Right lobe of liver (tissue), 6 donors: ENCODE data around the gene ADAMTS14. TPM values are rescaled to one million over a fixed set of nuclear protein-coding genes. Genes with fewer than 3 reads are reported as not detected.

ENCODE experiments used
- ATAC-seq, 4 donors: fragments of 200-7000 bp; cut with Tn5 transposase; one replicate each; pipeline ENCODE4 v1.9.1; 2020; ENCODE audit warnings: mild to moderate bottlenecking in 4 of 4, moderate library complexity in 4 of 4
- DNase-seq, 3 donors: peaks; one replicate each; pipeline ENCODE4 v3.0.0-alpha.2; 2020
- H3K27ac ChIP-seq, 3 donors: fragments of 200-600 bp; one replicate each; pipeline ENCODE4 v1.8.0; 2022
- H3K27me3 ChIP-seq, 2 donors: fragments of 200-600 bp; one replicate each; pipeline ENCODE4 v1.8.0; 2022
- H3K36me3 ChIP-seq, 4 donors: fragments of 200-600 bp; sonication (generic) in 1 of 4; one replicate each; pipeline versions ENCODE4 v1.5.1 to v1.8.0; 2017 to 2022; ENCODE audit warnings: control low read depth in 1 of 4
- H3K4me1 ChIP-seq, 4 donors: fragments of 200-600 bp; sonication (generic) in 1 of 4; one replicate each; pipeline versions ENCODE4 v1.5.1 to v1.8.0; 2017 to 2022; ENCODE audit warnings: control low read depth in 1 of 4
- H3K4me3 ChIP-seq, 3 donors: fragments of 200-600 bp; one replicate each; pipeline ENCODE4 v1.8.0; 2022
- H3K9me3 ChIP-seq, 4 donors: fragments of 200-600 bp; sonication (generic) in 1 of 4; one replicate each; pipeline versions ENCODE4 v1.5.1 to v1.8.0; 2017 to 2022; ENCODE audit warnings: control low read depth in 1 of 4
- POLR2A ChIP-seq: fragments of 450-650 bp; IDR thresholded peaks from one replicate; pipeline ENCODE4 v1.6.1; 2017; ENCODE audit warnings: antibody characterized with exemption, mild to moderate bottlenecking
- WGBS: methylation state at CpG from one replicate; pipeline ENCODE4 v1.1.6; 2018; ENCODE audit warnings: low coverage, low lambda C conversion rate; ENCODE audit not compliant: insufficient coverage; ENCODE audit errors: missing lambda C conversion rate; 5-methylcytosine and 5-hydroxymethylcytosine counted together
- intact Hi-C, 2 donors: fragments of 100-400 bp; cut with DNase I; formaldehyde crosslinking; loops; one replicate each; pipeline versions ENCODE4 v1.11.2 to v1.14.1; 2022
- small RNA-seq, 2 experiments: library from RNA; depleted of rRNA; stranded (forward); fragments of <200 nt; gene quantifications; one replicate each; pipeline ENCODE3, GENCODE V24; 2016
- total RNA-seq, 6 experiments: library from RNA; depleted of rRNA in 2 of 6; stranded (reverse); fragments of >200 nt in 2 of 6; fragmentation: NEBNext Ultra II Directional in 3 of 6; extraction: Animal tissue kit (Norgen Biotek cat#: 25700) in 3 of 6; gene quantifications; one replicate each; pipeline versions ENCODE4 v1.1.0 to v1.2.4, GENCODE V29; 2016 to 2023
- TF ChIP-seq, protein P1 (sequence below), 4 donors: fragments of 200-600 bp in 3 of 4; fragments of 450-650 bp in 1 of 4; IDR thresholded peaks; one replicate each; pipeline versions ENCODE4 v1.5.1 to v1.8.0; 2016 to 2022; ENCODE audit warnings: antibody characterized with exemption in 4 of 4, mild to moderate bottlenecking in 2 of 4
- donor health status: DM: no; HTN: yes; CAD: no.
- donor health status: DM: no; HTN: no; CAD: no.
- donor health status: DM: no; HTN: no; CAD: no.
- donor health status: DM: no; HTN: yes; CAD: no.
- donor health status: DM: no; HTN: yes; CAD: no.

Gene ADAMTS14
- total RNA-seq, 6 experiments from 2014 or later, result 0.06 to 0.18 (median 0.11) TPM

DNA sequence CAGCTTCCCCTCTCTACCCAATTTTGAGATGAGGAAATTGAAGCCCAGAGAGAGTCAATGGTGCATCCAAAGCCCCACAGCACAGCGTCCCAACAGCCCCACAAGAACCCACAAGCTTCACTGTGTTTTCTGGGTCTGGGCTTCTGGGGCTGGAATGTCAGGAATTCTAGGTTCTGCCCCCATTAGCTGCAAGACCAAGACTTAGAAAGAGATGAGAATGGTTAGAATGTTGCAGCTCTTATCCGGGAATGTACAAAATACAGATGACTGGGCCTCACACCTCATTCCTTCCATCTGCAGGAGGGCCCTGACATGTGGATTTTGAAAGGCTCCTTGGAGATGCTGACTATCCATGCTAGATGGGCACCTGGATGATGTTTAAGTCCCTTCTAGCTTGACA lies 137.4 kb downstream of the ADAMTS14 start:
- ATAC-seq (no peak), DNase-seq (no peak)
- 78% methylated on average over 1 of the region's 2 CpGs for WGBS
- H3K9me3 ChIP-seq, result no peaks in the 10 kb centered on the region
- H3K4me3 ChIP-seq, result no peak overlapping the region
- H3K27ac ChIP-seq, result no peak overlapping the region
- intact Hi-C loops, result loop anchor here (5.0 kb wide), 1 partner anchor 73 kb away; no protein-coding TSS in a partner anchor
- no peaks in the 10 kb centered on the region for H3K36me3 ChIP-seq
- H3K4me1 ChIP-seq, result no peaks in the 10 kb centered on the region
- no peak for TF ChIP-seq POLR2A
- TF ChIP-seq, protein P1, sequence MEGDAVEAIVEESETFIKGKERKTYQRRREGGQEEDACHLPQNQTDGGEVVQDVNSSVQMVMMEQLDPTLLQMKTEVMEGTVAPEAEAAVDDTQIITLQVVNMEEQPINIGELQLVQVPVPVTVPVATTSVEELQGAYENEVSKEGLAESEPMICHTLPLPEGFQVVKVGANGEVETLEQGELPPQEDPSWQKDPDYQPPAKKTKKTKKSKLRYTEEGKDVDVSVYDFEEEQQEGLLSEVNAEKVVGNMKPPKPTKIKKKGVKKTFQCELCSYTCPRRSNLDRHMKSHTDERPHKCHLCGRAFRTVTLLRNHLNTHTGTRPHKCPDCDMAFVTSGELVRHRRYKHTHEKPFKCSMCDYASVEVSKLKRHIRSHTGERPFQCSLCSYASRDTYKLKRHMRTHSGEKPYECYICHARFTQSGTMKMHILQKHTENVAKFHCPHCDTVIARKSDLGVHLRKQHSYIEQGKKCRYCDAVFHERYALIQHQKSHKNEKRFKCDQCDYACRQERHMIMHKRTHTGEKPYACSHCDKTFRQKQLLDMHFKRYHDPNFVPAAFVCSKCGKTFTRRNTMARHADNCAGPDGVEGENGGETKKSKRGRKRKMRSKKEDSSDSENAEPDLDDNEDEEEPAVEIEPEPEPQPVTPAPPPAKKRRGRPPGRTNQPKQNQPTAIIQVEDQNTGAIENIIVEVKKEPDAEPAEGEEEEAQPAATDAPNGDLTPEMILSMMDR (IDR thresholded peaks at IDR 0.05), result no peak
- H3K27me3 ChIP-seq, result no peaks in the 10 kb centered on the region

DNA sequence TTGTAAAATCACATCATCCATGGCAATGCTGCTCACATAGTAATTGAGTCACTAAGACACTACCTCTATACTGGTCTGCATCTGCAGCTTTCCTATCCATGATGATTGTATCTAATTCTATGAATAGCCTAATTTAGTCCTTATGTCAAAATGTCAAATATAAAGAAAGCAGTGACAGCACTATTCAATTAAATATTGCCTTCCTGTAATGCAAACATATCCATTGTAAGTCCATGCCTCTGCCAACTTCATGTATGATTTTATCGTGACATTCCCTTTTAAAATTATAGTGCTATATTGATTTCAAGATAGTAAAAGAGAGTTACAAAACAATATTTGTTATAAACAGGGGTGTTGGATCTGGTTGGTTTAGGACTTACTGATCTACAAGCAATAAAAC lies 138.7 kb downstream of the ADAMTS14 start:
- TF ChIP-seq POLR2A, result no peak
- TF ChIP-seq, protein P1 (IDR thresholded peaks at IDR 0.05), result no peak
- intact Hi-C loops, result loop anchor here (5.0 kb wide), 1 partner anchor 71 kb away; no protein-coding TSS in a partner anchor
- 0% methylated on average over 1 of the region's 1 CpG for WGBS
- Histone ChIP-seq H3K27me3 (no peaks in the 10 kb centered on the region), H3K4me1 (no peaks in the 10 kb centered on the region), H3K27ac (no peak overlapping the region), H3K36me3 (no peaks in the 10 kb centered on the region), H3K9me3 (no peaks in the 10 kb centered on the region), H3K4me3 (no peak overlapping the region)
- no peak for ATAC-seq
- no peak for DNase-seq

DNA sequence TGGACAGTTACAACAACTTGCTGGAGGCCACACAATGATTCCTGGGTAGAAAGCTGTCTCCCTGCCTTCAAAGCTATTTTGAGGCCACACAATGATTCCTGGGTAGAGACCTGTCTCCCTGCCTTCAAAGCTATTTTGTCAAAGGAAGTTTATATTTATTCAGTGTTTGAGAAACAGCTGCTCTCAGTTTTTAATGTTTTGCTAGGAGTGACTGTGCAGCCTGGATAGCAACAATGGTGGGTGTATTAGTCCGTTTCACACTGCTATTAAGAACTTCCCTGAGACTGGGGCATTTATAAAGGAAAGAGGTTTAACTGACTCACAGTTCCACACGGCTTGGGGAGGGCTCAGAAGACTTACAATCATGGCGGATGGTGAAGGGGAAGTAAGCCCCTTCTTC lies 139.6 kb downstream of the ADAMTS14 start:
- no peaks in the 10 kb centered on the region for H3K27me3 ChIP-seq
- H3K9me3 ChIP-seq, result no peaks in the 10 kb centered on the region
- peaks cover 0 to 2% (median under 1%) of the 10 kb centered on the region in 4 donors for H3K4me1 ChIP-seq
- intact Hi-C loops, result loop anchor here (5.0 kb wide), 1 partner anchor 70 kb away; no protein-coding TSS in a partner anchor
- WGBS, result 62% methylated on average over 3 of the region's 3 CpGs
- DNase-seq (no peak), ATAC-seq (no peak)
- H3K4me3 ChIP-seq, result no peak overlapping the region
- H3K27ac ChIP-seq, result no peak overlapping the region
- H3K36me3 ChIP-seq, result no peaks in the 10 kb centered on the region
- TF ChIP-seq POLR2A, result no peak
- TF ChIP-seq, protein P1 (IDR thresholded peaks at IDR 0.05), result no peak

Small RNAs within 50 kb of the gene (small RNA-seq; reads per million reads assigned to genes)
- 0 reads per million in 2 experiments for gene RPS26P40

Other genes starting within 250 kb of the ADAMTS14 start
- gene NODAL, start 230.8 kb upstream of the ADAMTS14 start, total RNA-seq, result not detected
- 1 to 10 TPM in 4 of 6 experiments, under 1 TPM in 2; 0.81 to 2.9 (median 1.3) TPM for gene PALD1, start 193.7 kb upstream of the ADAMTS14 start, total RNA-seq
- 1 to 10 TPM; 1.7 to 6.5 (median 3.1) TPM for gene PRF1, start 69.8 kb upstream of the ADAMTS14 start, total RNA-seq
- not detected for gene TBATA, start 112.9 kb downstream of the ADAMTS14 start, total RNA-seq
- 10 to 100 TPM; 33.2 to 50.1 (median 38.0) TPM for gene SGPL1, start 143.4 kb downstream of the ADAMTS14 start, total RNA-seq
- 100 to 1,000 TPM; 165 to 375 (median 230) TPM for gene PCBD1, start 216.1 kb downstream of the ADAMTS14 start, total RNA-seq